Mucosa of stomach (tissue), 1 donor: ENCODE data around the gene CDC37.
"Not testable (repeated sequence)": the region's sequence is repeated elsewhere in the genome, so short reads cannot be mapped to it uniquely, and the experiment has no call there.

Experiments
- H3K27me3 ChIP-seq: one replicate; pipeline ENCODE4 v1.7.0; 2013; ENCODE audit warnings: mild to moderate bottlenecking, low read length; ENCODE audit not compliant: control insufficient read depth, insufficient read depth
- H3K36me3 ChIP-seq: one replicate; pipeline ENCODE4 v1.7.0; 2013; ENCODE audit warnings: low read length; ENCODE audit not compliant: control insufficient read depth, insufficient read depth
- H3K4me1 ChIP-seq: one replicate; pipeline ENCODE4 v1.7.0; 2013; ENCODE audit warnings: mild to moderate bottlenecking, low read length; ENCODE audit not compliant: control insufficient read depth, insufficient read depth
- H3K4me3 ChIP-seq: one replicate; pipeline ENCODE4 v1.7.0; 2013; ENCODE audit warnings: low read length
- H3K9ac ChIP-seq: one replicate; pipeline ENCODE4 v1.7.0; 2013; ENCODE audit warnings: mild to moderate bottlenecking, low read length, moderate library complexity
- H3K9me3 ChIP-seq: one replicate; pipeline ENCODE4 v1.7.0; 2013; ENCODE audit warnings: mild to moderate bottlenecking, low read length, moderate library complexity; ENCODE audit not compliant: control insufficient read depth
- donor health status: Pancreatic carcinoma.

Gene CDC37

GRCh38 chr19:10402441-10403038 lies 802 bp downstream of the CDC37 start:
- H3K27me3 ChIP-seq, result peaks cover 22% of the 10 kb centered on the region
- H3K4me3 ChIP-seq, result peak overlapping the region; percentile 94
- peaks cover 32% of the 10 kb centered on the region for H3K4me1 ChIP-seq
- H3K9ac ChIP-seq, result peak overlapping the region; percentile 89
- H3K36me3 ChIP-seq, result no peaks in the 10 kb centered on the region
- no peaks in the 10 kb centered on the region for H3K9me3 ChIP-seq

- peaks cover 4% of the 10 kb centered on the region for H3K36me3 ChIP-seq
- H3K4me3 ChIP-seq, result no peak overlapping the region
- H3K4me1 ChIP-seq, result peaks cover 32% of the 10 kb centered on the region
- peaks cover 10% of the 10 kb centered on the region for H3K27me3 ChIP-seq
- H3K9ac ChIP-seq, result no peak overlapping the region
- no peaks in the 10 kb centered on the region for H3K9me3 ChIP-seq
Measured at GRCh38 chr19:10399878-10400277, 3.5 kb downstream of the CDC37 start.

- peaks cover 27% of the 10 kb centered on the region for H3K4me1 ChIP-seq
- not testable (repeated sequence) for H3K9me3 ChIP-seq, H3K4me3 ChIP-seq, H3K36me3 ChIP-seq, H3K9ac ChIP-seq, H3K27me3 ChIP-seq
Measured at GRCh38 chr19:10399340-10399739, 4.0 kb downstream of the CDC37 start.

- Histone ChIP-seq H3K9ac (no peak overlapping the region), H3K36me3 (peaks cover 4% of the 10 kb centered on the region), H3K4me1 (peaks cover 25% of the 10 kb centered on the region)
Measured at GRCh38 chr19:10398819-10399218, 4.5 kb downstream of the CDC37 start.

DNA sequence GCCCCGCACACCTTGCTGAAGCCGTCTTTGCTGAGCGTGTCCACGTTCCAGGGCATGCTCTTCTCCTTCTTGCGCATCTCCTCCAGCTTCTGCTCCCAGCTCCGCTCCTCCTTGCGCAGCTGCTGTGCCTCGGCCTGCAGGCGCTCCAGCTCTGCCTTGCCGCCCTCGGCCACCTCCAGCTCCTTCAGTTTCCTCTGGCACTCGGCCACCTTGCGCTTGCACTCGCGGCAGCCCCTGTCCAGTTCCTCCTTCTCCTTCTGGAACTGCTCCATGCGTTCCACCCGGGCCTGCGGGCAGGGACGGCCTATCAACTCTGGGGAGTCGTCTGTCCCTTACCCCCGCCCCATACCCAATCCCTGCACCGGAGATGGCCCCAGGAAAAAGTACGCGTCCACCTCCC lies 7.4 kb downstream of the CDC37 start:
- Histone ChIP-seq H3K27me3 (no peaks in the 10 kb centered on the region), H3K9ac (no peak overlapping the region), H3K4me3 (no peak overlapping the region), H3K9me3 (no peaks in the 10 kb centered on the region), H3K36me3 (peaks cover 4% of the 10 kb centered on the region), H3K4me1 (peaks cover 9% of the 10 kb centered on the region)

More at GRCh38 chr19:10398819-10399218, 4.5 kb downstream of the CDC37 start:
- H3K4me3 ChIP-seq, result no peak overlapping the region
- no peaks in the 10 kb centered on the region for H3K27me3 ChIP-seq
- no peaks in the 10 kb centered on the region for H3K9me3 ChIP-seq

GRCh38 chr19:10395436-10395835 lies 7.9 kb downstream of the CDC37 start:
- Histone ChIP-seq H3K4me1 (peaks cover 8% of the 10 kb centered on the region), H3K27me3 (no peaks in the 10 kb centered on the region), H3K9ac (no peak overlapping the region), H3K4me3 (no peak overlapping the region), H3K9me3 (no peaks in the 10 kb centered on the region), H3K36me3 (peaks cover 4% of the 10 kb centered on the region)

- Histone ChIP-seq H3K4me3 (no peak overlapping the region), H3K4me1 (peaks cover 8% of the 10 kb centered on the region), H3K9me3 (no peaks in the 10 kb centered on the region), H3K9ac (no peak overlapping the region), H3K27me3 (no peaks in the 10 kb centered on the region), H3K36me3 (peaks cover 4% of the 10 kb centered on the region)
Measured at GRCh38 chr19:10395003-10395402, 8.3 kb downstream of the CDC37 start.

GRCh38 chr19:10393137-10393536 lies 10.2 kb downstream of the CDC37 start:
- H3K4me1 ChIP-seq, result peaks cover 7% of the 10 kb centered on the region
- no peak overlapping the region for H3K4me3 ChIP-seq
- peaks cover 4% of the 10 kb centered on the region for H3K36me3 ChIP-seq
- no peaks in the 10 kb centered on the region for H3K27me3 ChIP-seq
- H3K9me3 ChIP-seq, result no peaks in the 10 kb centered on the region
- H3K9ac ChIP-seq, result no peak overlapping the region

GRCh38 chr19:10392120-10392519 lies 11.2 kb downstream of the CDC37 start:
- Histone ChIP-seq H3K4me3 (no peak overlapping the region), H3K9me3 (no peaks in the 10 kb centered on the region), H3K27me3 (no peaks in the 10 kb centered on the region), H3K4me1 (peaks cover 7% of the 10 kb centered on the region), H3K36me3 (peaks cover 4% of the 10 kb centered on the region), H3K9ac (no peak overlapping the region)

- Histone ChIP-seq H3K4me1 (peaks cover 7% of the 10 kb centered on the region), H3K9ac (no peak overlapping the region), H3K4me3 (no peak overlapping the region), H3K36me3 (peaks cover 4% of the 10 kb centered on the region), H3K27me3 (no peaks in the 10 kb centered on the region), H3K9me3 (no peaks in the 10 kb centered on the region)
Measured at GRCh38 chr19:10390652-10391286, 12.6 kb downstream of the CDC37 start.

- H3K27me3 ChIP-seq, result no peaks in the 10 kb centered on the region
- H3K4me3 ChIP-seq, result no peak overlapping the region
- no peaks in the 10 kb centered on the region for H3K36me3 ChIP-seq
- H3K9ac ChIP-seq, result no peak overlapping the region
- no peaks in the 10 kb centered on the region for H3K9me3 ChIP-seq
- peaks cover 7% of the 10 kb centered on the region for H3K4me1 ChIP-seq
Measured at GRCh38 chr19:10389863-10390262, 13.5 kb downstream of the CDC37 start.

DNA sequence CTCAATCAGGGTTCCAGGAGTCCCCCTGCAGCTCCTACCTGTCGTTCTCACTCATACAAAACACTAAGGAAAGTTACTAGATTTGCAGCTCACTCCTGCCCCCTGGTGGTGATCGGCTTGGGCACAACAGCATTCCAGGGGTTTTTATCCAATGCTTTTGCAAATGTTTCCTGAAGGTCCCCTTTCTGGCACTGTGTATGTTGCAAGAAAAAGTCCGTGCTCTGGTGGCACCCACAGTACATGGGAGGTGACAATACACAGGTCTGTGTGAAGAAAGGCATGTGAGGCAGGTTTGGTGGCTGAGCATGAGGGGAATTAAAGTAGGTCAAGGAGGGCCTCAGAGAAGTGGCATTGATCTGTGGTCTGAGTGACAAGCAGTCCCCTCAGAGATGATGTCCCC lies 14.4 kb downstream of the CDC37 start:
- H3K9ac ChIP-seq, result no peak overlapping the region
- no peaks in the 10 kb centered on the region for H3K36me3 ChIP-seq
- peaks cover 7% of the 10 kb centered on the region for H3K4me1 ChIP-seq
- no peak overlapping the region for H3K4me3 ChIP-seq
- no peaks in the 10 kb centered on the region for H3K9me3 ChIP-seq
- H3K27me3 ChIP-seq, result no peaks in the 10 kb centered on the region
